HepG2 (cell line): ENCODE results near the gene FAM83F.

Source experiments
- CCAR2 ChIP-seq: fragments of 200-400 bp; formaldehyde crosslinking; optimal IDR thresholded peaks from 2 replicates; pipeline ENCODE3; 2018; ENCODE audit warnings: low read depth, mild to moderate bottlenecking, low read length, moderate library complexity
- CREB1 ChIP-seq, 2 experiments: fragments of 450-650 bp in 1 of 2; IDR thresholded peaks; 2 replicates each; pipeline ENCODE4 v1.6.1; 2016 to 2017; ENCODE audit warnings: control low read depth in 1 of 2, mild to moderate bottlenecking in 1 of 2, missing compliant biosample characterization in 1 of 2, missing genetic modification characterization in 1 of 2
- EZH2 ChIP-seq: conservative IDR thresholded peaks from 2 replicates; pipeline ENCODE4 v1.6.1; 2012; ENCODE audit warnings: mild to moderate bottlenecking, low read depth, low read length, moderate library complexity
- RARA ChIP-seq: IDR thresholded peaks from 2 replicates; pipeline ENCODE4 v1.6.1; 2016; ENCODE audit warnings: missing genetic modification reagents, missing compliant biosample characterization
- SIN3B ChIP-seq: fragments of 150-350 bp; IDR thresholded peaks from 2 replicates; pipeline ENCODE4 v1.6.1; 2014; ENCODE audit warnings: low read length
- ZNF138 ChIP-seq: sonication (generic); formaldehyde crosslinking; IDR thresholded peaks from 2 replicates; pipeline ENCODE4 v1.5.0; 2020; ENCODE audit warnings: mild to moderate bottlenecking, low read depth, missing genetic modification reagents
- ZNF274 ChIP-seq: sonication (generic); formaldehyde crosslinking; IDR thresholded peaks from 2 replicates; pipeline ENCODE4 v1.5.1; 2020; ENCODE audit warnings: mild to moderate bottlenecking, missing genetic modification reagents
- ZNF556 ChIP-seq: sonication (generic); formaldehyde crosslinking; IDR thresholded peaks from 2 replicates; pipeline ENCODE4 v1.4.0; 2020; ENCODE audit warnings: mild to moderate bottlenecking, missing genetic modification reagents, borderline replicate concordance

GRCh38 chr22:39953101-39953500 lies 41.7 kb upstream of the FAM83F start:
- TF ChIP-seq ZNF556 (no peak), CCAR2 (no peak), ZNF138 (no peak), RARA (no peak), ZNF274 (no peak), CREB1 (IDR thresholded peaks at IDR 0.05) (no peak), CREB1 (CRISPR knock-in tag; IDR thresholded peaks at IDR 0.05) (no peak), EZH2 (no peak), SIN3B (no peak)
